NCI-H187 (cell line): Measurements from ENCODE around the gene ADARB1.
A peak's percentile ranks its signal among the peaks of the same experiment; 100 is the strongest.
"Not testable (repeated sequence)": the region's sequence is repeated elsewhere in the genome, so short reads cannot be mapped to it uniquely, and the experiment has no call there.

Experiments
- DNase-seq, 2 experiments: peaks; one replicate each; lab custom pipeline; 2025; lab: John Stamatoyannopoulos, UW

ADARB1 gene

GRCh38 chr21:45116066-45116465 is 41.7 kb downstream of the ADARB1 start:
- no peak for DNase-seq

GRCh38 chr21:45117314-45117713 is 42.9 kb downstream of the ADARB1 start:
- no peak for DNase-seq

- DNase-seq, result no peak
Observed at GRCh38 chr21:45118099-45118498, 43.7 kb downstream of the ADARB1 start.

- no peak for DNase-seq
Observed at GRCh38 chr21:45119812-45120211, 45.4 kb downstream of the ADARB1 start.

- DNase-seq, result no peak
Observed at GRCh38 chr21:45120975-45121374, 46.6 kb downstream of the ADARB1 start.

- no peak for DNase-seq
Observed at GRCh38 chr21:45122030-45122429, 47.6 kb downstream of the ADARB1 start.

- no peak for DNase-seq
Observed at GRCh38 chr21:45122432-45123132, 48.2 kb downstream of the ADARB1 start.

- peak; percentile 33 to 52 for DNase-seq
Observed at GRCh38 chr21:45123440-45123839, 49.1 kb downstream of the ADARB1 start.

GRCh38 chr21:45124596-45124995 is 50.2 kb downstream of the ADARB1 start:
- DNase-seq, result no peak

GRCh38 chr21:45125357-45125756 is 51.0 kb downstream of the ADARB1 start:
- DNase-seq, result peak; percentile 41 to 44

- peak; percentile 71 to 83 for DNase-seq
Observed at GRCh38 chr21:45126204-45126626, 51.8 kb downstream of the ADARB1 start.

- no peak for DNase-seq
Observed at GRCh38 chr21:45126983-45127382, 52.6 kb downstream of the ADARB1 start.

GRCh38 chr21:45127937-45128336 is 53.6 kb downstream of the ADARB1 start:
- DNase-seq, result no peak

GRCh38 chr21:45128613-45129188 is 54.3 kb downstream of the ADARB1 start:
- peak; percentile 30 to 62 for DNase-seq

GRCh38 chr21:45129189-45129923 is 55.0 kb downstream of the ADARB1 start:
- no peak for DNase-seq

GRCh38 chr21:45130324-45130774 is 56.0 kb downstream of the ADARB1 start:
- DNase-seq, result no peak

GRCh38 chr21:45131537-45131999 is 57.2 kb downstream of the ADARB1 start:
- DNase-seq, result no peak

GRCh38 chr21:45132841-45133573 is 58.6 kb downstream of the ADARB1 start:
- DNase-seq, result no peak

- DNase-seq, result not testable (repeated sequence)
Observed at GRCh38 chr21:45133574-45134278, 59.3 kb downstream of the ADARB1 start.

- DNase-seq, result no peak
Observed at GRCh38 chr21:45134279-45135076, 60.1 kb downstream of the ADARB1 start.

- DNase-seq, result no peak
Observed at GRCh38 chr21:45135122-45135521, 60.7 kb downstream of the ADARB1 start.
